ENCODE results near the gene MAP3K5.

MAP3K5 gene

DNA sequence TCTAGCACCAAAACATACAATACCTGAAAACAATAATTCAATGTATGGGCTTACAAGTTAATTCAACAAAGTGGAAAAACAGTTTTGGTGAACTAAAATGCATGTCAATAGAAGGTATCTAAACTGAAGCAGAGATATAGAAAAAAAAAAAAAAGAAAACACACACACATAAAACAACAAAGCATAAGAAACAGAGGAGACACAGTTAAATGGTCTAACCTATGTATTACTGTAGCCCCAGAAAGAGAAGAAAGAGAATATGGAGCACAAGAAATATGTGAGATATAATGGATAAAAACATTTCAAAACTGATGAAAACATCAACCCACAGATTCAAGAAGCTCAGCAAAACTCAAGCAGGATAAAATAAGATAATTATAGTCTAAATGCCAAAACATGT lies 118.7 kb downstream of the MAP3K5 start:
- DNase-seq: no peak

DNA sequence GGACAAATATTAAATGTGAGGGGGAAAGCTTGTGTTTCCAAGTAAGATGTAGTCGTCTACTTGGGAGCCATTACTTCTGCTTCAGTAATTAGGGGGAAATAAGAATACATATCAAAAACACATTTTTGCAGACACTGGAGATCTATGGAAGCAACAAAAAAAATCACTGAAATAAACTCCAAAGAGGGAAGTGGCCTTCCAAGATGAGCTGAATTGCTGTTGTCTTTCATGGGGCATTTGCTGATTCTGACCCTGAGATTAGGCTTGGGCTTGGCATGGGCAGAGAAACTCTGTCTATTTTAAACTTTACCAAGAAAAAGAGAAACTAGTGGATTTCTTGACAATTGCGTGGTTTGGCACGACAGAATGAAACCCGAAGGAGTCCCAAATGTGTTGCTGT lies 120.1 kb downstream of the MAP3K5 start:
- DNase-seq: no peak

DNA sequence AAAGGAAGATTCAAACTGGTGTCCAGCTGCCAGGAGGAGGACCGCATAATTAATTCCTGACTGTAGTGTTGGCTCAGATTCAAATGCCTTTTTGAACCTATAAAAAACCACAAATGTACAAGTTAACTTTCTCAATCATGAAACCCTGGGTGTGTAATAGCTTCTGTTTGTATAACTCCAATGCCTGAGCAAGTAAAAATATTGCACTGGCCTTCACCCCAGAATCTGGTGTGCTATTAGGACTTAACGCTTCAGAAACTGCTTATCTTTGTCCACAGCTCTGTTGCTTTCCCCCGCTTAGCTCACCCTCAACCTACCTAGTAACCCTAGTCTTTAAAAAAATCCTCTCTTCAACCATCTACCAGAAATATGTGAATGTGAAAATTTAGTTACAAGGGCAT lies 123.0 kb downstream of the MAP3K5 start:
- DNase-seq: no peak

DNA sequence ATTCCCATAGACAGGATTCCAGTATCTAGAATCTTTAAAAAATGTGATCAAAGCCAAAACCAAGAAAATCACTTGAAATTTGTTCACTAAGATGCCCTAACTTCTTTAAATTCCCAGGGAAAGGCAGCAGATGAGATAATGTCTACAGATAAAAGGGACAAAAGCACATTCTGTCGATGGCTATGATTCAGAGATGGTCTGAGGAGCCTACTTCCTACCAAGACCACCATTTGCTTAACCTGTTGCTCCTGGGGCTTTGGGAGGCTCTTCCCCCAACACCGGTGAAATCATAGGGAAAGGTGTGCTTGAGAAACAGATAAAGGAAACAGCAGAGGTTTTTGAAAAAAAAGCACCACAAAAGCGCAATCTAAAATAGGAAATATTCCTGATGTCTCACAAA lies 123.7 kb downstream of the MAP3K5 start:
- no peak for DNase-seq

DNA sequence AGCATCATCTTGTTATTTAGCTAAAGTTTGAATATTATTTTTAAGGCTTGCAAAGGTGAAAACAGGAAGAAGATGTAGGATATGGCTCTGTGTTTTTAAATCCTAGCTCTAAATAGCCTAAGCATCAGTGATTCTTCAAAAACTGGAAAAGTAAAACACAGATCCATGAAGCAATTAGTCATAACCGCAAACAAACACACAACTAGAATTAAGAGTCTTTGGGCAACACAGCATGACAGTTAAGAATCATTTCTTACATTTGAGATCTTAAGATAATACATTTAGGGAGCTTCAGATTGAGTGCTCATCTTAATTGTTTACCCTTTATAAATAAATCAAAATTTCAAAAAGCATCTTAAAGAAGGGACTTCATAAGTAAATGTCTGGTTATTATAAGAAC lies 126.2 kb downstream of the MAP3K5 start:
- DNase-seq: no peak

DNA sequence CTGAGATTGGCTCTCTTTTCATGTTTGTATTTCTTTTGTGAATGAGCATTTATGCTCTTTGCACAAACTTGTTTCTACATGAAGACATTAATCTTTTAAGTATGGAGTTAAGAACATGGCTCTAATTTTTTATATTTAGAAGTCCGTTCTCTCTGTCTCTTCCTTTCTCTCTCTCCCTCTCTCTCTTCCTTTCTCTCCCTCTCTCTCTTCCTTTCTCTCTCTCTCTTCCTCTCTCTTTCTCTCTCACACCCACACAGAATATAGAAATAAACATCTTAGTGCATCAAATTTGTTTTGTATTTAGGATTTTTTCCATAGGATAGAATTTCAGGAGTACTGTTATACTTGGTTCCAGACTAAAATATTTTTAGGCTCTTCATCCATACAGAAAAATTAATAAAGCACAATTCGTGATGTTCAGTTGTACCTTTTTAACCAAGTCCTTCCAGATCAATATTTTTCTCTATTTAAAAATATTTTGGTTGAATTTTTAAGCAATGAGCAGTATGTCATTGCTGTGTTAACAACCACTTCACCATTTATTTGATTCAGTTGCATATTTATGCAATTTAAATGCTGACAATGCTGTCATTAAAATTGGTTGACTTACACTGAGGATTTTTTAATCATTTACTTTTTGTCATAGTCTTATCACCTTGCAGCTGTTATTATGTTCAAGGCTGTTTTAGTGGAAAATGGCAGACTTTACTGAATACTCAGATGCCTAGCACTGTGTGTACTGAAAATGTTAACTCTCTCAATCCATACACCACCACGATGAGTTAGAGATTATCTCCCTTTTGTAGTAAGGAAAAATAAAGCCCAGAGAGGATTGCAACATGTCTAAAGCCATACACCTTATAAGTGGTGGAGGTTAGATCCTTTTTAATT lies 129.7 kb downstream of the MAP3K5 start:
- no peak for DNase-seq

DNA sequence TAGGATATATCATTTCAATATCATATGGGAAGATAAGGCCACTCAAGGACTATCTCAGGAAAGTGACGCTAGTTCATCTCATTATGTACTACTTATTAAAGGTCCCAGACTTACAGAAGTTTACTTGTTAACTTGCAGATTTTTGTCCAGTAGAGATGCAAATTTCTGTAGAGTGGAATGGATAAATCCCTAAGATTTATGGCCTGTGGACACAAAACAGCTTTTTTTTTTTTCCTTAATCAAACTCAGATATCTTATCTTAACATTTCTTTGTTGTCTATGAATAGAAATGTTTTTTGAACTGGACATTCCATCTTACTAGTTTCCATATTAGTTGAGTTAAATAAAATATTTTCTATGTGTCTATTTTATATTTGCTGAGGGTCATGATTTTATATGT lies 131.6 kb downstream of the MAP3K5 start:
- DNase-seq: no peak

DNA sequence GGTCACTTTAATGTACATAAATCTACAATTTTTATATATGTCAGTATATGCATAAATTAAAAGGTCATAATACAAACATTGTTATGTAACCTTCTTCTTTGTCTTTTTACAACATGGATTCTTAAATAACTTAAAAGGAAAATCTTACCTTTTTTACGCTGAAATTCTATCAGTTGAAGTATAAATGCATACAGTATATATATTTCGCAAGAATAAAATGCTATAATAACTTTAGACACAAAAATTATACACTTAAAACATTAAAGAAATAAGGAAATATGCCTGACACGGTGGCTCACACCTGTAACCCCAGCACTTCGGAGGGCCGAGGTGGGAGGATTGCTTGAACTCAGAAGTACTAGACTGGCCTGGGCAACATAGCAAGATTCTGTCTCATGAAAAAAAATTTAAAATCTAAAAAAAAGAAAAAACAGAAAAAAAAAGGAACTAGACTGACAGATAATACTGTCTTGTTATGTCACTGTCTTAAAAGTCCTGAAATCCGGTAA lies 132.2 kb downstream of the MAP3K5 start:
- no peak for DNase-seq

DNA sequence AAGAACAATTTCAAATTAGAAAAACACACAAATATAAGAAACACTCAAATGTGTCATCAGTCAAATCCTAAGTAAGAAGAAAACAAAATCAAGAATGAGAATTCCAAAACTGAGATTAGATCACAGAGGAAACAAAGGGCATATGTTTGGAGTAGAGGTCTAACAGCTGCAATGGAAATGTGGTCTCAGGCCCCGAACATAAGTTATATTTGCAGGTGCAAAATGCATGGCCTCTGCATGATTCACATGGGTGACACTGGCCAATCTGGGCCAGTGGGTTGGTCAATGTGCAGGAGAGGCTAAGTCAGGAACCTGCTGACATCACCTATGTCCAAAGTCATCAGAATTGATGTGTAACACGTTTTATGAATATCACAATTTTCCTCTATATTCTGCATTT lies 133.6 kb downstream of the MAP3K5 start:
- no peak for DNase-seq

DNA sequence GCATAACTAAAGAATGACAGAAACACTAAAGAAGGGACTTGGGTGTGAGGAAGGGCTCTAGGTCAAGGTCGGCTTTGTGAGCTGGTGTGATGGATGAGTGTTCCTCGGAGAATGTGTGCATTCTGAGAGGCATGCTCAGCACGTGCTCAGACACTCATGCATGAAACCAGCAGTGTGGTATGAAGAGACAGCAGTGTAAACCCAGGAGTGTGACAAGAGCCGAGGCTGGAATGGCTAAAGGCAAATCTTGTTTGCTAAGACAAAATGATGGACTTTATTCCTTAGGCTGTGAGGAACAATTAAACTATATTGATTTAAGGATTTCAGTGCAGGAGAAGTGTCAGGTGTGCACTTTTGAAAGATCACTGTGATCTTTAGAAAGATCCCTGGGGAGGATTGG lies 134.6 kb downstream of the MAP3K5 start:
- DNase-seq: no peak

DNA sequence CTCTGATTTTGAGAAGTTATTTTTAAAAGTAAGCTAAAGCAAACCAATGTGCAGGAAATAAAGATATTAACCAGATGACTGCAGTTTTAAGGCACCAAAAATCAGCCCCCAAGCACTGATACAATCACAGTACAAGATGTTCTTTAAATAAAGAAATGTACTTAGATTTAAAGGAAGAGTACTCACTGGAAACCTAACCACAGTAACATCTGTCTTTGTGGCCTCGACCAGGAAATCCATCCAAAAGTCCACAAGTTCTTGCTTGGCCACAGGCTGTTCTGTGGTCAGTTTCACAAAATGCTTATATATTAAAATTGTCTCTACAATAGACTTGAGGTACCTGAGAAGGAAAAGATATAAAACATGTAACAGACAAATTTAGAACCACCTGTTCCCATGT lies 136.2 kb downstream of the MAP3K5 start:
- DNase-seq: no peak

DNA sequence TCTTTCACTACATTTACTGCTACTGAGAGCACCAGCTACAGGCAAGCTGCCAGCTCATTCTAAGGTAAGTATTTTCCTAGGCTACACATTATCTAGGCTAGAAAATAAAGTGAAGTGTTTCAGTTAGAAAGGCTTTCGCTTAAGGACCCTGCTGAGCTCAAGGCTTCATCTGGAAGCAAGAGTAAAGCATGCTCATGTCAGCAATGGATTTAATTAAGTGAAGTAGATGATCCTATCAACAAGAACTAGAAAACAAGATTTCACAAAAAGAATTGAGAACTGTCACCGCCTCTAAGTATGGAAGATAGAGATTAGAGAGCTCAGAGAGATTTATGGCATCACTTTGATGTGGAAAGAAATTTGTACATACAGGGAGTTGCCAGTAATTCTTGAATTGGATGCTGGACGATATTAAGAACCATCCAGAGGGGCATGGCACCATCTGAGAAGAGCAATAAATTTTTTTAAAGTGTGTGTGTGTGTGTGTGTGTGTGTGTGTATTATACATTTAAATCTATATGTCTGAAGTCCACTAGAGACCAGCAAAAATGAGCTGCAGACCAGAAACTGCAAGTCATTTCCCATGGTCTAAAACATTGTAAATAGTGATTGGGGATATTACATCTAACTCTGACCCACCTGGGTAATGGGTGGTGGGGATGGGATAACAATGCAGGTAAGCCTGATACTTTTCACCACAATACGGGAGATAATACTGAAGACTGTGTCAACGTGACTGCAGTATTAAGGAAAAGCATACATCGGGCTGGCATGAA lies 136.8 kb downstream of the MAP3K5 start:
- no peak for DNase-seq

DNA sequence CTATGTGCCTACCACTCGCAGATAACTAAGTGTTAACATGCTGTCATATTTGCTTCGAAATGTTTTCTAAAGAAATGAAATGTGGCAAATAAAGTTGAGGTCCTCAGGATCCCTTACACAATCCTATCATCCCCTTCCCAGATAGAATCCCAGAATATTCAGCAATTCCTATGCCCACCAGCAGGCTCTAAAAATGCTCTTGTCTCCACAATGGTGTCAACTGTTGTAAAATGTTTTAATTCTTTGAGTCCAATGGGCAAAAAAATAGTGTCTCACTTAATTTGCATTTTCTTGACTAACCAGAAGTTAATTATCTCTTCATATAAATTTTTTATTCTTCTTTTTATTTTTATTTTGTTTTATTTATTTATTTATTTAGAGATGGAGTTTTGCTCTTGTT lies 138.2 kb downstream of the MAP3K5 start:
- no peak for DNase-seq

DNA sequence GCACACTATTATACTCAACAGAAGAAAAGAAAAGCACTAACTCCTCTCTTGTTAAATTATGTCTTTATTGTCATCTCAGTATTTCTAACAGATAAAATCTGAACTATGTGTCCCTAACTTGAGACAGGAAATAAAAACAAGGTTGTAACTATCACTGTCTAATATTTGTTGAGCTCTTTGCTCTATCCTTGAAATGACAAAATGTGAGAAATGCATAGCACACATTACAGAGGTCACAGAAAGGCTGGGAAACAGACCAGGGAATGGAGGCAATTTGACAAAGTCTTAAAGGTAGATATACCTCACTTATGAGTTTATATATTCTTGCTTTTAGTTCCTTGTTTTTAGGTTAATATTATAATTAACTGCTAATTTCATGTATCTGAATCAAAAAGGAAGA lies 139.6 kb downstream of the MAP3K5 start:
- no peak for DNase-seq

DNA sequence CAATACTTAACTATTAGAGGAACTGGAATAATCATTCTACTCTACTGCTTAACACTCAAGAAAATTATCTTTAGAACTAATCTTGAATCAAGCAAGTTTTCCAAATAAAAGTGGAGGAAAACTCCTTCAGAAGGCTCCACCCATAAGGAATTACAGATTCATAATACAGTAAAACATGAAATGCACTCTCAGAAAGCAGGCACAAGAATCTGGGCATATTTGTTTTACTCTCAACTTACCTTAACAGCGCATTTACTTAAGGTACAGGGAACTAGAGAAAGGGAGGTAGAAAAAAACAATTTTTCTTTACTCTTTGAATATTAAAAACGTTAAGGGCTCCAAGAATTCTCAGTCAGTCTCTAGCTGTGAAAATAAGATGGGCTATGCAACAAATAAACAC lies 140.3 kb downstream of the MAP3K5 start:
- DNase-seq: no peak

DNA sequence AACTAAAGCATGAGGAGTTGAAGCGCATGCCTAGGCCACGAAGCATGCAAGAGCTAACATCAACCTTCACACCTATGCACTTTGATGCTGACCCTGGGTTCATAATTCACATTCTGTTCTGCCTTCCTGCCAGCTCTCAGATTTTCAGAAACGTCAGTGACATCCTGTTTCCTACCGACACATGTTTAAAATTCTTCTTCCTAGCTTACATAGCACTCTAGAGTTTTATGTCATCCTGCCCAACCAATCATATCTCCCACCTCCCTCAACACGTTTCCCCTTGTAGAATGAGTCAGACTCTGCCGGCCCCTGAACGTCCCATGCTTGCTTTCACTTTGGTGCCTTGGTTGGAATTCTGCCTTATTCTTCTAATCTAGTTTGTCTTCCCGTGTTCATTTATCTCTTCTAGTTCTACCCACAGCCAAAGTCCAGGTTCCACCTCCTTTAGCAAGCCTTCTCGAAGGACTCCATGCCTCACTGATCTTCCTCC lies 144.9 kb downstream of the MAP3K5 start:
- no peak for DNase-seq

DNA sequence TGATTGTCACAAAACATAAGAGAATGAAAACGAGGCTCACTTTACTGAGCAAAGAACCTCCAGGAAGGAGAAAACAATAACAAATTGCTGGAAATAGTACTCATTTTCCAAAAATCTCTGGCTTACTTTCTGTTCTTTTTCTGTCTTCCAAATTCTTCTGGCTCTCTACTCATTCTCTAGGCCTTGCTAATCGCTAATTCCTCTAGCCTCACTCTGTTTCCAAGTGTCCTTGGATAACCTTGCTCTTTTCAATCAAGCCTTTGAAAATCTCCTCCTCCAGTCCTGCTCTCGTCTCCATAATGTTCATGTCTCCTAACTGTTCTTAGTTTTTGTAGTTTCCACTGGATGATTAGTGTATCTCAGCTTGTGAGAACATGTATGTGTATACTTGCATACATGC lies 145.9 kb downstream of the MAP3K5 start:
- no peak for DNase-seq

DNA sequence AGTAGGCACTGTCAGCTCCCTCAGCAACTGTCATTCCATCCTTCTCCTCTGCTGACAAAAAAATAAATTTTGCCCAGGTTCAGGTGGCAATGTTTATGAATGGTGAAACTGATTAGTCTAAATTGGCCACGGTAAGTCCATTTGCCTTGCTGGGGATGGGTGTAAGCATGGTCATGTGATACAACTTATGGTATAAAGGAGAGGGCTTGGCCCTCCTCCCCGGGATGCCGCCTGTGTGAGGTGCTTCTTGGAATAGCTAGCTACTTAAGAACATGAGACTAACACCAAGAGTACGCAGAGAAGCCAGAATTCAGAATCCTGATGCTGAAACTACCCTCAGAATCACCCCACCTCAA lies 147.7 kb downstream of the MAP3K5 start:
- no peak for DNase-seq

DNA sequence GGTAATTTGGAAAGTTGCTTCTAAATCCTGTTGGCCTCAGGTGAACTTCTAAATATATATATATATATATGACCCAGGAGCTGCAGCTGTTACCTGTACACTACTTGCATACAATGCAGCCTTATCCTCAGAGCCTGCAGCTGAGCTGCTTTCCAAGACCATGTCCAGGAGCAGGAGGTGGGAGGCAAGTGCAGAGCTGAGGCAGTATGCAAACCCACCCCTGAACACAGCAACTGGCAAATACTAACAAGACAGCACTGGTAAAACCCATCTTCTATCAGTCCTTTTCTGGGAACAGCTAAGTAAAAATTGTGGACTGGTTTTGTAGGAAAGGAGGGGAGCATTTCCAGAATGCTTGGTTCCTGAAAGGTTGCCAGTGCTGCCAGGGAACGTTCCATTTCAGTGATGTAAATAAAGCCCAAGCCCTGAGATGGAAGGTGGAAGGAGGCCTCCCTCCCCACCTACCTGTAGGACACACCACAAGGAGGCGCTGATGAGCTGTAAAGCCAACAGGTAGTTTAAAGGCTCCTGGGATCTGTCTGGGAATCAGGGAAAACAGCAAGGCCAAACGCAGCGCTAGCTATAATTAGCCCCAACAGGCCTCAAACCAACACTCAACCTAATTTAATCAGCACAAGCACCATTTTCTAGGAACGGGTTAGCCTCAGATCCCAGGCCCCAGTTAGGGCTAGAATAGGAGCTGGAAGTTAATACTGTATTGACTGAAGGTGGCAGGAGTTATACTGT lies 148.3 kb downstream of the MAP3K5 start:
- DNase-seq: peak; percentile 78 to 84

DNA sequence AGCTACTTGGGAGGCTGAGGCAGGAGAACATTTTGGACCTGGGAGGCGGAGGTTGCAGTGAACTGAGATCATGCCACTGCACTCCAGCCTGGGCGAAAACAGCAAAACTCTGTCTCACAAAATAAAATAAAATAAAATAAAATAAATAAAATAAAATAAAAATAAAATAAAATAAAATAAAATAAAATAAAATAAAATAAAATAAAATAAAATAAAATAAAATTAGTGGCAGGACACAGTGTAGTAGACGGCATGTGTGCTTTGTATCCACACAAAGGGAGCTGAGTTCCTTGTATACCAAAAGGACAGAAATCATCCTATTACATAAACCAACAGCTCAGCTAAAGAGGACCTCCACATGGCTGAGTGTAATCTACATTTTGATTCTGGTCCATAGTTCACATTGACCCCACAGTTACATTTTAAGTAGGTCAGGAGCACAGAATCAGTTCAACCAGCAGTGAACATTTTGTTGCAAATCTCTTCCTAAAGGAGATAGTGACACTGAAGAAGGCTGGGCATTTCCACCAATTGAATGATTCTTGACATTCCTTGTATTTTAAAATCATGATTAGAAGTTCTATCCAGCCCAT lies 150.3 kb downstream of the MAP3K5 start:
- DNase-seq: no peak

DNA sequence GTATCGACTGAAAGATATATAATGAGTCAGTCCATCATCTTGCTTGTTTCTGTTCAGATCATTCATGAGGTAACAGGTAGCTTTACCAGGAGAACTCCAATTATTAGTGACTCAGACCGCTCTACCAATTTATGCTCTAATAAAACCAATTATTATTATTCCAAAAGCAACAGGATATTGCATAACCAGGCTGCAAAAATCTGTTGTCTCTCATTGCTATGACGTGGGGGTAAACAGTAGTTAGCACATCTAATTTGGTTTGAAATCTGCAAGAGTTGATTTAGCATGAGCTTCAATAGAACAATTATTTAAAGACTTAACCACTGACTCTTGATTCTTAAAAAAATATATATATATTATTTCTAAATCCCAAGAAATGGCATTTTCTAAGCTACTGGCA lies 151.1 kb downstream of the MAP3K5 start:
- DNase-seq: no peak

DNA sequence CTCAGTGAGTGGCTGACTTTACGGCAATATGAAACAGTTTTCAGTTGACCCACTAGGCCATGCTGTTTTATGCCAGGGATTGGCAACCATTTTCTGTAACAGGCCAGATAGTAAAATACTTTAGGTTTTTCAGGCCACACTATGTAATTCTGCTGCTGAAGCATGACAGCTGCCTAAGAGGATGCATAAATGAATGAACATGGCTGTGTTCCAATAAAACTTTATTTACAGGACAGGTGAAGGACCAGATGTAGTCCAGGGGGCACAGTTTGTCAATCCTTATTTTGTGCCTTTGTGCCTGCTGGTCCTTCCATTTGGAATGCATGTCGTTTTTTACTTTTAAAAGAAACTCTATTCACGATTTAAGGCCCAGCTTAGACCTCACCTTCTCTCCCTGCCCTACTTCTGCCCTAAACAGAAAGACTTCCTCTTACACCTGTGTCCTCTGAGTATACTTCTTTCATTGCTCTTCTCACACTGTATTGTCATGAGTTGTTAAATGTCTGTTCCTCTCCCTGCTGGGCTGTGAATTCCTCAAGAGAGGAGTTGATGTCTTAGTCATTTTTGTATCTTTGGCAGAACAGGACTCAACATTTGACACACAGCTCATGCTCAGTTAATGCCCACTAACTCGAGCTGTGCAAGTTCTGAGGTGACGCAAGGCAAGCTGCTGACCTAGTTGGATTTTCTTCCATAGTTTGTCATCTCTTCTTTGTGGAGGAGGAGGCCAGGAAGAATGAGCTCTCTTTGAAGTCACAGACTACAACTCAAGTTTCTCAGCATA lies 152.0 kb downstream of the MAP3K5 start:
- DNase-seq: no peak

Data from SHP77 (cell line).